ENCODE data around the gene CCDC70.

The CCDC70 gene

DNA sequence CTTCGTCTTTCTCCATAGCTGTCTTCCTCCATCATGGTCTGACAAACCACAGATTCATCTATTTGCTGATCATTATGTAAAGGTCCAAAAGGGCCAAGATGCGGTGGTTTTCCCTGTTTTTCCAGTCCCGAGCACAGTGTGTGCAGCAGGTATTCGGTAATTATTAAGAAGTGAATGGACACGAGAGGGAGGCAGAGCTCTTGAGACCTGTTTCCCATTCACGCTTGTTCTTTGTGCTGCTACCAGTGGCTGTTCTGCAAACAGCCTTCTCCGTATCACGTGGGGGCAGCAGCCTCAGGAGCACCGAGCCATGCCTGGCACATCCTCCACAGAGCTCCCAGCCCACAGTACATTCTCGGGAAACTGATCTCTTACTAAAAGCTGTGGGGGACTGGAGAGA, 50.3 kb downstream of the CCDC70 start:
- DNase-seq, result peak; percentile 47

DNA sequence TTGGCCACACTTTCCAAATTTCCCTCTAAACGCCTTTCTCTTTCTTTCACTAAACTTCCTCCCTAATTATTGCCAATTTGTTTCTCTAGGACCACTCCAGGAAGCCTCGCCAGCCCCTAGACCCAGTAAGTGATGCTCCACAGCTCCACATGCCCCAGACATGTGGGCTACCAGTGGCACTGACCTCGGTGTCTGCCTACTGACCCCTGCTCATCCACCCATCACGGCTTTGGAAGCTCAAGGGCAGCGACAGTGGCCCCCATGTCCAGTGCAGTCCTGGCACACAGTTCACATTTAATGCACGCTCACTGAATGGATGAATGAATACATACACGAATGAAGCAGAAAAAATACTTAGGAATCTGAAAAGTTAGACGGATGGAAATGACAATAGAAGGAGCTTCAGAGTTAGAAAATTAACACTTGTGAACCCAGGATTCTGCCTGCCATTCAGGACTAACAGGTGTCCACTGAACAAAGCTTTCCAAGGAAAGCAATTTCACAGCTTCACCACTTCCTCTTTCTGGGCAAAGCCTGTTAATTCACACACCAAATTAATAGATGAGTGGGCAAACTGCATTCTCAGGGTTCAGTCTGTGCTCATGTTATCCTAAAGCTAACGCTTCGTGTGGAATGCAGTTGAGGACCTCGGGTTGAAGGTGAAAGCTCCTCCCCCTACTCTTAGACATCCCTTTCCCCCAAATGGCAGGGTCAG, 50.9 kb downstream of the CCDC70 start:
- DNase-seq, result no peak

DNA sequence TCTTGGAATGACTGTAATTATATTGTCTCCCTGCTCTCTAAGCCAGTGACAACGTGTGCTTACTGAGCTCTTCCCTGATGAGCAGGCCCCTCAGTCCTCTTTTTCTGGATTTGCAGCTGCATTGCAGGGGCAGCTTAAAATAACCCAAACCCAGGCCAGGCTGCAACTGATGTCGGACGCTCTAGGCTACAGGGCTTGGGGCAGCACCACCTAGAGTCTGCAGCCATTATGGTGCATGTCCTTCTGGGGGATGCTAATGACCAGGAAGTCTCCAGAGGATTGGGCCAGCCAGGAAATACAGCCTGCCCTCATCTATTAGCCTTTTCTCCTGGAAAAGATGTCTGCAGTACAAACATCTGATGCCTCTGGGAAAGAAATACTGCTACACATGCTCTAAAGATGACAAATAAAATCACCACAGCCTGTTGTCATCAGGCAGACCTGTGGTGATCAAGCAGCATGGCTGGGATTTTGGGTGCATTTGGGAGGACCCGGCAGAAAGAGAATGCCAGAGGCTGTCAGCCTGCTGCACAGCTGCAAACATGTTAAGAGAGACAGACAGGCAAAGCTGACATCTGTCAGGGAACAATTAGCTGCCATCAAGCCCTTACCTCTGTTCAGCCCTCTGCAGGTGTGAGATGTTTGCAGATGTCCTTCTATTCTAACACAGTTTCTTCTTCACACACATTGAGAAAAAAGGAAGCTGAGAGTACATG, 51.8 kb downstream of the CCDC70 start:
- DNase-seq, result peak; percentile 66

DNA sequence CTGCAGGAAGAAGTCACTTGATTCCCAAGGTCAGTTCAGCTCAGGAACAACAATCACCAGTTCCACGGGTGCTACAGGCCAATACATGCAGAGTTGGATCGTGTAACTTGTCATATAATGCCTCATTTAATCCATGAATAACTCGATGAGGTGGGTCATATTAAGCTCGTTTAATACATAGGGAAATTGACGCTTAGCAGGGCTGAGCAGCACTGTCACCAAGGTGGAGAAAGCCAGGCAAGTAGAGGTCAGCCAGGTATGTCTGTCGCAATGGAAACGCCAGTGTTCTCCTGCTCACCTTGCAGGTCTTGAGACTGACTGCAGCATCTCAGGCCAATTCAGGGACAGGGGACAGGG, 52.3 kb downstream of the CCDC70 start:
- no peak for DNase-seq
